ENCODE results near the gene RNF123.

RNF123 gene

DNA sequence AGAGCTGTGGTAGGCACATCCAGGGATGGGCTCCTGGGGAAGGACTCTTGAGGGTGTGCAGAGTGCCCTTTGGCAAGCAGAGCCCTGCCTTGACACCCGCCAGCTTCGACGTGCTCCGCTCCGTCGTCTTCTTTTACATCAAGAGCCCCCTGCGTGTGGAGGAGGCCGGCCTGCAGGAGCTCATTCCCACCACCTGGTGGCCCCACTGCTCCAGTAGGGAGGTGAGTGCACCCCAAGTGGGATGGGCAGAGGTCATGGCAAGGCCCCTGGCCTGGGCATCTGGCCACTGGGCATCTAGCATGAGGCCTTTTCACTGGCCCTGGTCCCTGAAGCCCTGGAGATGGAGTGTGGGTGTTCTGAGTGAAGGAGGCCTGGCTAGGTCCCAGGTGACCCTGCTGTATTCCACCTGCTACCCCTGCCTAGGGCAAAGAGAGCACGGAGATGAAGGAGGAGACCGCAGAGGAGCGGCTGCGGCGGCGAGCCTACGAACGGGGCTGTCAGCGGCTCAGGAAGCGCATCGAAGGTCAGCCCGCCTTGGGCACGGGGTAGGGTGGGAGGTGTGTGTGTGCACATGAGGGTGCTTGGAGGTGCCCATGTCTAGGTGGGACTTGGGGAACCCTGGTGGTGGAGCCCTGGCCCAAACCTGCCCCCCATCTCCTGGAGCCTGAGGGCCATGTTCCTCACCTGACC is 12.2 kb downstream of the RNF123 start:
- peak; percentile 39 for DNase-seq (ENCODE audit: low read depth)

GRCh38 chr3:49702672-49703071 is 13.3 kb downstream of the RNF123 start:
- TF ChIP-seq MYC (IDR thresholded peaks at IDR 0.05; ENCODE audit: low read depth, low read length) (no peak), POLR2A (IDR thresholded peaks at IDR 0.05; ENCODE audit: extremely low read depth, insufficient read length) (no peak), CTCF (IDR thresholded peaks at IDR 0.05; ENCODE audit: low read depth, low read length) (no peak)
- TF ChIP-seq, protein P1, sequence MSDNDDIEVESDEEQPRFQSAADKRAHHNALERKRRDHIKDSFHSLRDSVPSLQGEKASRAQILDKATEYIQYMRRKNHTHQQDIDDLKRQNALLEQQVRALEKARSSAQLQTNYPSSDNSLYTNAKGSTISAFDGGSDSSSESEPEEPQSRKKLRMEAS (IDR thresholded peaks at IDR 0.05; ENCODE audit: low read depth, low read length), result no peak
- no peak overlapping the region for H3K4me3 ChIP-seq (ENCODE audit: low read depth, low read length)
- no peak for DNase-seq (ENCODE audit: low read depth)

More for the DNA sequence above, 12.2 kb downstream of the RNF123 start:
- TF ChIP-seq POLR2A (IDR thresholded peaks at IDR 0.05; ENCODE audit: extremely low read depth, insufficient read length) (no peak), CTCF (IDR thresholded peaks at IDR 0.05; ENCODE audit: low read depth, low read length) (peak; percentile 38)
- no peak overlapping the region for H3K4me3 ChIP-seq (ENCODE audit: low read depth, low read length)

DNA sequence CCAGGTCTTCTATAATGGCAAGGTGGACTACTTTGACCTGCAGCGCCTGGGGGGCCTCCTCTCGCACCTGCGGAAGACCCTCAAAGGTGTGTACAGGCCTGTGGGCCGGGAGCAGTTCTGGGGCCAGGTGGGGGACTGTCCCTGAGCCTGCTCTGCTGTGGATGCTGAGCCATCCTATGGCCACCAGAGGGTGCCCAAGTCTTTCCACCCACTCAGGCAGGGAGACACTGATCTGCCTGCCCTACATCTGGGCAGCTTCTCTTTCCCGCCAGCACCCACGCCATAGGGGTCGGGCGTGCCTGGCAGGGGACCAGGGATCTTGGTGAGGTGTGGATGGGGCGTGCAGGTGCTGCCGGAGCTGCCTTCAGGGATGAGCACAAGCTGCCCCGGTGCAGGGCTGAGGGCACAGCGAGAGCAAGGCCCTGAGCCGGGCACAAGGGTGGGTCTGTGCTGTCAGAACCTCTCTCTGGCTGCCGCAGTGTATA is 14.1 kb downstream of the RNF123 start:
- H3K4me3 ChIP-seq (ENCODE audit: low read depth, low read length), result no peak overlapping the region
- TF ChIP-seq, protein P1 (IDR thresholded peaks at IDR 0.05; ENCODE audit: low read depth, low read length), result peak; percentile 42
- TF ChIP-seq POLR2A (IDR thresholded peaks at IDR 0.05; ENCODE audit: extremely low read depth, insufficient read length) (no peak), CTCF (IDR thresholded peaks at IDR 0.05; ENCODE audit: low read depth, low read length) (peak; percentile 89), MYC (IDR thresholded peaks at IDR 0.05; ENCODE audit: low read depth, low read length) (peak; percentile 30; the same call in 1 of the 2 replicates)
- peak; percentile 68 for DNase-seq (ENCODE audit: low read depth)

- DNase-seq (ENCODE audit: low read depth), result no peak
- no peak overlapping the region for H3K4me3 ChIP-seq (ENCODE audit: low read depth, low read length)
- TF ChIP-seq POLR2A (IDR thresholded peaks at IDR 0.05; ENCODE audit: extremely low read depth, insufficient read length), result no peak
- TF ChIP-seq MYC (IDR thresholded peaks at IDR 0.05; ENCODE audit: low read depth, low read length), result no peak
- no peak for TF ChIP-seq CTCF (IDR thresholded peaks at IDR 0.05; ENCODE audit: low read depth, low read length)
- TF ChIP-seq, protein P1 (IDR thresholded peaks at IDR 0.05; ENCODE audit: low read depth, low read length), result no peak
These were observed 14.6 kb downstream of the RNF123 start for GRCh38 chr3:49703956-49704355.

DNA sequence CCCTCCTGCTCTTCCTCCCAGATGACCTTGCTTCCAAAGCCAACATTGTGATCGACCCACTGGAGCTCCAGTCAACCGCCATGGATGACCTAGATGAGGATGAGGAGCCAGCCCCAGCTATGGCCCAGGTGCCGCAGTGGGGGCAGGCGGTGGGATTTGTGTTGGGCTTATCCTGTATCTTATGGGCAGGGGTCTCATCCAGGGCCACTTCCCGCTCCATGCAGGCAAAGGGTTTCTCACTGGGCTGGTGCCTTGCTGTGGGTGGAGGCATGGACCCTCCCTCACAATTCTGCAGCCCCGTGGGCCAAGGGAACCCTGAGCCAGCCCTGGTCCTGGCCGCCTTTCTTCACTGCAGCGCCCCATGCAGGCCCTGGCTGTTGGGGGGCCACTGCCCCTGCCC is 15.3 kb downstream of the RNF123 start:
- TF ChIP-seq CTCF (IDR thresholded peaks at IDR 0.05; ENCODE audit: low read depth, low read length) (no peak), MYC (IDR thresholded peaks at IDR 0.05; ENCODE audit: low read depth, low read length) (no peak), POLR2A (IDR thresholded peaks at IDR 0.05; ENCODE audit: extremely low read depth, insufficient read length) (no peak)
- TF ChIP-seq, protein P1 (IDR thresholded peaks at IDR 0.05; ENCODE audit: low read depth, low read length), result no peak
- H3K4me3 ChIP-seq (ENCODE audit: low read depth, low read length), result no peak overlapping the region
- no peak for DNase-seq (ENCODE audit: low read depth)

All from NB4 (cell line).